HepG2 (cell line): ENCODE data around the gene KRCC1. TPM values are rescaled to one million over a fixed set of nuclear protein-coding genes. Genes with fewer than 3 reads are reported as not detected.

Experiments
- AGO1 ChIP-seq: fragments of 200-400 bp; formaldehyde crosslinking; IDR thresholded peaks from 2 replicates; pipeline ENCODE4 v1.6.1; 2017; ENCODE audit warnings: mild to moderate bottlenecking, low read depth, low read length, moderate library complexity; ENCODE audit not compliant: poor library complexity, severe bottlenecking
- ATF7-NPFF ChIP-seq: sonication (generic); formaldehyde crosslinking; IDR thresholded peaks from 2 replicates; pipeline ENCODE4 v1.8.1; 2023; ENCODE audit warnings: mild to moderate bottlenecking, low read depth, missing genetic modification reagents, moderate library complexity
- CCDC6 ChIP-seq: sonication (generic); formaldehyde crosslinking; IDR thresholded peaks from 2 replicates; pipeline ENCODE4 v1.8.1; 2022; ENCODE audit warnings: mild to moderate bottlenecking, missing genetic modification reagents, moderate library complexity
- ELF3 ChIP-seq: IDR thresholded peaks from 2 replicates; pipeline ENCODE4 v1.6.1; 2016; ENCODE audit warnings: missing genetic modification reagents, missing compliant biosample characterization
- KAT7 ChIP-seq: IDR thresholded peaks from 2 replicates; pipeline ENCODE4 v1.6.1; 2018; ENCODE audit warnings: borderline replicate concordance, missing compliant biosample characterization
- MEIS1 ChIP-seq: sonication (generic); formaldehyde crosslinking; IDR thresholded peaks from 2 replicates; pipeline ENCODE4 v1.9.0; 2021; ENCODE audit warnings: mild to moderate bottlenecking, missing genetic modification reagents, moderate library complexity, borderline replicate concordance
- PRPF4 ChIP-seq: fragments of 200-400 bp; formaldehyde crosslinking; IDR thresholded peaks from 2 replicates; pipeline ENCODE4 v1.6.1; 2016; ENCODE audit warnings: low read length, low read depth; ENCODE audit not compliant: poor library complexity, severe bottlenecking
- TBX2 ChIP-seq: sonication (generic); formaldehyde crosslinking; IDR thresholded peaks from 2 replicates; pipeline ENCODE4 v1.5.0; 2020; ENCODE audit warnings: missing genetic modification reagents, mild to moderate bottlenecking, borderline replicate concordance
- ZNF143 ChIP-seq: sonication (generic); formaldehyde crosslinking; IDR thresholded peaks from 2 replicates; pipeline ENCODE4 v1.4.0; 2020; ENCODE audit warnings: missing genetic modification reagents
- ZNF33B ChIP-seq: sonication (generic); formaldehyde crosslinking; IDR thresholded peaks from 2 replicates; pipeline ENCODE4 v1.5.1; 2020; ENCODE audit warnings: mild to moderate bottlenecking, missing genetic modification reagents
- ZNF451 ChIP-seq: sonication (generic); formaldehyde crosslinking; IDR thresholded peaks from 2 replicates; pipeline ENCODE4 v1.5.0; 2020; ENCODE audit warnings: mild to moderate bottlenecking, missing genetic modification reagents
- ZNF570 ChIP-seq: sonication (generic); formaldehyde crosslinking; IDR thresholded peaks from 2 replicates; pipeline ENCODE4 v1.4.0; 2020; ENCODE audit warnings: mild to moderate bottlenecking, missing genetic modification reagents, borderline replicate concordance
- polyA plus RNA-seq, 8 experiments: library from polyadenylated mRNA; depleted of rRNA in 3 of 8; stranded (reverse) in 7 of 8; unstranded in 1 of 8; fragments of >200 nt; fragmentation: Illumina TruSeq in 4 of 8; extraction: Trizol in 4 of 8; gene quantifications; 2 replicates each; pipeline versions ENCODE4 v1.2.1 to v1.2.3, GENCODE V29; 2011 to 2016; ENCODE audit warnings: low read depth in 4 of 8, missing spikeins in 1 of 8, mixed read lengths in 1 of 8; ENCODE audit not compliant: insufficient read depth in 1 of 8
- total RNA-seq, 5 experiments: library from RNA; depleted of rRNA; stranded (reverse); fragments of >200 nt; fragmentation: Illumina TruSeq; extraction: Trizol; gene quantifications; 2 replicates each; pipeline ENCODE4 v1.2.3, GENCODE V29; 2016; ENCODE audit warnings: low read depth in 1 of 5
- TF ChIP-seq, protein P1 (sequence below): sonication (generic); formaldehyde crosslinking; IDR thresholded peaks from 2 replicates; pipeline ENCODE4 v1.4.0; 2020; ENCODE audit warnings: missing genetic modification reagents
- TF ChIP-seq, protein P2 (sequence below): sonication (generic); formaldehyde crosslinking; IDR thresholded peaks from 2 replicates; pipeline ENCODE4 v1.4.0; 2020; ENCODE audit warnings: missing genetic modification reagents
- TF ChIP-seq, protein P3 (sequence below): sonication (generic); formaldehyde crosslinking; IDR thresholded peaks from 2 replicates; pipeline ENCODE4 v1.5.0; 2020; ENCODE audit warnings: missing genetic modification reagents

Gene KRCC1
- total and polyA plus RNA-seq, 2 of the 13 experiments (the other 11 are each of a cell fraction or from before 2014, with no cell fraction given), result 6.5 to 7.7 TPM

DNA sequence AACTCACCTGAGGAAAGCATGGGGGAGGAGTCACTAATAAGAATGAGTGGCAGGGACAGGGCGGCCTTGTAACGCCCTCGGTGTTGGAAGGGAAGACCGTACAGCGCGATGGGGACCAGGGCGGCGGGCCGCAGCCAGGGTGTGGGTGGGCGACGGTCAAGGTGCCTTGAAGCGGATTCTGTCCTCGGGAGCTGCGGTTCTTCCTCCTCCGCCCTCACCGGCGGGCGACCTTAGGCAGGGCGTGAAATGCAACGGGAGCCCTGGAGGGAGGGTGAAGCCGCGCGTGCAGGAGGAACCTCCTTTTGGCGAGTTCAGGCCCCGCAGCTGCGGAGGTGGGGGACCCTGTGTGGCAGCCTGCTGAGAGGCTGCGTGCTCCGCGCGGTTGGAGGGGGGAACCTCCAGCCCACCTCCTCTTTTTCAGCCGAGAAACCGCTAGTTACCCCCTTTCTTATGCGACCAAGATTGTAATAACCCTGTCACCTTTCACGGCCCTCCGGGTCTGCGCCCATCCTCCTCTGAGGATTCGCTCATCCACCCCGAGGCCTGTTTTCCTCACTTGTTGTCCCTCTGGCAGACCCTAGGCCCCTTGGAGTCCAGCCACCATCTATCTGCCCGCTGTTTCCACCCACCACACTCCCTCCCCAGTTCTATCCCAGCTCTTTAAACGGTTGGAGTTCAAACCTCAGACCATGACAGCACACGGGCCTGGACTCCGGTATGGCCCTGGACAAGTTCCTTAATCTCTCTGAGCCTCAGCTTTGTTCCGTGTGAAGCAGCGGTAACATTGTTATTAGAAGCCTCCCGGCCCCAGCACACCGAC lies 38.4 kb downstream of the KRCC1 start (continued):
- TF ChIP-seq, protein P1, sequence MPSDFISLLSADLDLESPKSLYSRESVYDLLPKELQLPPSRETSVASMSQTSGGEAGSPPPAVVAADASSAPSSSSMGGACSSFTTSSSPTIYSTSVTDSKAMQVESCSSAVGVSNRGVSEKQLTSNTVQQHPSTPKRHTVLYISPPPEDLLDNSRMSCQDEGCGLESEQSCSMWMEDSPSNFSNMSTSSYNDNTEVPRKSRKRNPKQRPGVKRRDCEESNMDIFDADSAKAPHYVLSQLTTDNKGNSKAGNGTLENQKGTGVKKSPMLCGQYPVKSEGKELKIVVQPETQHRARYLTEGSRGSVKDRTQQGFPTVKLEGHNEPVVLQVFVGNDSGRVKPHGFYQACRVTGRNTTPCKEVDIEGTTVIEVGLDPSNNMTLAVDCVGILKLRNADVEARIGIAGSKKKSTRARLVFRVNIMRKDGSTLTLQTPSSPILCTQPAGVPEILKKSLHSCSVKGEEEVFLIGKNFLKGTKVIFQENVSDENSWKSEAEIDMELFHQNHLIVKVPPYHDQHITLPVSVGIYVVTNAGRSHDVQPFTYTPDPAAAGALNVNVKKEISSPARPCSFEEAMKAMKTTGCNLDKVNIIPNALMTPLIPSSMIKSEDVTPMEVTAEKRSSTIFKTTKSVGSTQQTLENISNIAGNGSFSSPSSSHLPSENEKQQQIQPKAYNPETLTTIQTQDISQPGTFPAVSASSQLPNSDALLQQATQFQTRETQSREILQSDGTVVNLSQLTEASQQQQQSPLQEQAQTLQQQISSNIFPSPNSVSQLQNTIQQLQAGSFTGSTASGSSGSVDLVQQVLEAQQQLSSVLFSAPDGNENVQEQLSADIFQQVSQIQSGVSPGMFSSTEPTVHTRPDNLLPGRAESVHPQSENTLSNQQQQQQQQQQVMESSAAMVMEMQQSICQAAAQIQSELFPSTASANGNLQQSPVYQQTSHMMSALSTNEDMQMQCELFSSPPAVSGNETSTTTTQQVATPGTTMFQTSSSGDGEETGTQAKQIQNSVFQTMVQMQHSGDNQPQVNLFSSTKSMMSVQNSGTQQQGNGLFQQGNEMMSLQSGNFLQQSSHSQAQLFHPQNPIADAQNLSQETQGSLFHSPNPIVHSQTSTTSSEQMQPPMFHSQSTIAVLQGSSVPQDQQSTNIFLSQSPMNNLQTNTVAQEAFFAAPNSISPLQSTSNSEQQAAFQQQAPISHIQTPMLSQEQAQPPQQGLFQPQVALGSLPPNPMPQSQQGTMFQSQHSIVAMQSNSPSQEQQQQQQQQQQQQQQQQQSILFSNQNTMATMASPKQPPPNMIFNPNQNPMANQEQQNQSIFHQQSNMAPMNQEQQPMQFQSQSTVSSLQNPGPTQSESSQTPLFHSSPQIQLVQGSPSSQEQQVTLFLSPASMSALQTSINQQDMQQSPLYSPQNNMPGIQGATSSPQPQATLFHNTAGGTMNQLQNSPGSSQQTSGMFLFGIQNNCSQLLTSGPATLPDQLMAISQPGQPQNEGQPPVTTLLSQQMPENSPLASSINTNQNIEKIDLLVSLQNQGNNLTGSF (CRISPR knock-in tag), result no peak; the same call in 1 of the 2 replicates
- no peak for TF ChIP-seq ZNF33B (CRISPR knock-in tag)
- TF ChIP-seq AGO1, result peak; percentile 27
- TF ChIP-seq, protein P2, sequence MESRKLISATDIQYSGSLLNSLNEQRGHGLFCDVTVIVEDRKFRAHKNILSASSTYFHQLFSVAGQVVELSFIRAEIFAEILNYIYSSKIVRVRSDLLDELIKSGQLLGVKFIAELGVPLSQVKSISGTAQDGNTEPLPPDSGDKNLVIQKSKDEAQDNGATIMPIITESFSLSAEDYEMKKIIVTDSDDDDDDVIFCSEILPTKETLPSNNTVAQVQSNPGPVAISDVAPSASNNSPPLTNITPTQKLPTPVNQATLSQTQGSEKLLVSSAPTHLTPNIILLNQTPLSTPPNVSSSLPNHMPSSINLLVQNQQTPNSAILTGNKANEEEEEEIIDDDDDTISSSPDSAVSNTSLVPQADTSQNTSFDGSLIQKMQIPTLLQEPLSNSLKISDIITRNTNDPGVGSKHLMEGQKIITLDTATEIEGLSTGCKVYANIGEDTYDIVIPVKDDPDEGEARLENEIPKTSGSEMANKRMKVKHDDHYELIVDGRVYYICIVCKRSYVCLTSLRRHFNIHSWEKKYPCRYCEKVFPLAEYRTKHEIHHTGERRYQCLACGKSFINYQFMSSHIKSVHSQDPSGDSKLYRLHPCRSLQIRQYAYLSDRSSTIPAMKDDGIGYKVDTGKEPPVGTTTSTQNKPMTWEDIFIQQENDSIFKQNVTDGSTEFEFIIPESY (CRISPR knock-in tag), result no peak
- 0 out of 2 replicates have a peak, but pooled peaks have one; percentile 6 for TF ChIP-seq TBX2 (CRISPR knock-in tag)
- TF ChIP-seq CCDC6, result peak; percentile 83
- no peak for TF ChIP-seq ZNF451
- TF ChIP-seq ELF3 (CRISPR knock-in tag), result peak; percentile 30; the same call in 1 of the 2 replicates
- TF ChIP-seq PRPF4, result no peak
- TF ChIP-seq MEIS1 (CRISPR knock-in tag), result 0 out of 2 replicates have a peak, but pooled peaks have one; percentile 45
- TF ChIP-seq, protein P3, sequence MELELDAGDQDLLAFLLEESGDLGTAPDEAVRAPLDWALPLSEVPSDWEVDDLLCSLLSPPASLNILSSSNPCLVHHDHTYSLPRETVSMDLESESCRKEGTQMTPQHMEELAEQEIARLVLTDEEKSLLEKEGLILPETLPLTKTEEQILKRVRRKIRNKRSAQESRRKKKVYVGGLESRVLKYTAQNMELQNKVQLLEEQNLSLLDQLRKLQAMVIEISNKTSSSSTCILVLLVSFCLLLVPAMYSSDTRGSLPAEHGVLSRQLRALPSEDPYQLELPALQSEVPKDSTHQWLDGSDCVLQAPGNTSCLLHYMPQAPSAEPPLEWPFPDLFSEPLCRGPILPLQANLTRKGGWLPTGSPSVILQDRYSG (CRISPR knock-in tag), result no peak
- TF ChIP-seq ZNF143 (CRISPR knock-in tag), result 0 out of 2 replicates have a peak, but pooled peaks have one; percentile 25
- TF ChIP-seq KAT7, result no peak; the same call in 1 of the 2 replicates
- TF ChIP-seq ZNF570 (CRISPR knock-in tag), result 0 out of 2 replicates have a peak, but pooled peaks have one; percentile 14
- peak; percentile 33; the same call in 1 of the 2 replicates for TF ChIP-seq ATF7-NPFF (CRISPR knock-in tag)
